PFSK-1 (cell line): ENCODE data around the gene SETBP1.

Source experiments
- POLR2AphosphoS5 ChIP-seq: IDR thresholded peaks from 2 replicates; pipeline ENCODE4 v1.6.1; 2012; ENCODE audit warnings: low read depth, mild to moderate bottlenecking, control low read depth, low read length, moderate library complexity
- SIN3A ChIP-seq: IDR thresholded peaks from 2 replicates; pipeline ENCODE4 v1.6.1; 2012; ENCODE audit warnings: mild to moderate bottlenecking, low read length, moderate library complexity, borderline replicate concordance; ENCODE audit not compliant: insufficient read depth
- TAF1 ChIP-seq: IDR thresholded peaks from 2 replicates; pipeline ENCODE4 v1.6.1; 2012; ENCODE audit warnings: low read length, control low read depth, borderline replicate concordance; ENCODE audit not compliant: insufficient read depth

- no peak for TF ChIP-seq POLR2AphosphoS5
- TF ChIP-seq TAF1, result no peak
- TF ChIP-seq SIN3A, result no peak
These were observed 43.3 kb upstream of the SETBP1 start for GRCh38 chr18:44637210-44638033.
